HG03575 (cell line): Measurements from ENCODE around the gene SIGLEC1.

Experiments used
- ATAC-seq: cut with Tn5 transposase; IDR thresholded peaks from one replicate; pipeline ENCODE4 v1.9.1; 2021; ENCODE audit not compliant: unreplicated experiment, insufficient number of reproducible peaks, low FRiP score; ENCODE audit errors: extremely low read depth

The SIGLEC1 gene

DNA sequence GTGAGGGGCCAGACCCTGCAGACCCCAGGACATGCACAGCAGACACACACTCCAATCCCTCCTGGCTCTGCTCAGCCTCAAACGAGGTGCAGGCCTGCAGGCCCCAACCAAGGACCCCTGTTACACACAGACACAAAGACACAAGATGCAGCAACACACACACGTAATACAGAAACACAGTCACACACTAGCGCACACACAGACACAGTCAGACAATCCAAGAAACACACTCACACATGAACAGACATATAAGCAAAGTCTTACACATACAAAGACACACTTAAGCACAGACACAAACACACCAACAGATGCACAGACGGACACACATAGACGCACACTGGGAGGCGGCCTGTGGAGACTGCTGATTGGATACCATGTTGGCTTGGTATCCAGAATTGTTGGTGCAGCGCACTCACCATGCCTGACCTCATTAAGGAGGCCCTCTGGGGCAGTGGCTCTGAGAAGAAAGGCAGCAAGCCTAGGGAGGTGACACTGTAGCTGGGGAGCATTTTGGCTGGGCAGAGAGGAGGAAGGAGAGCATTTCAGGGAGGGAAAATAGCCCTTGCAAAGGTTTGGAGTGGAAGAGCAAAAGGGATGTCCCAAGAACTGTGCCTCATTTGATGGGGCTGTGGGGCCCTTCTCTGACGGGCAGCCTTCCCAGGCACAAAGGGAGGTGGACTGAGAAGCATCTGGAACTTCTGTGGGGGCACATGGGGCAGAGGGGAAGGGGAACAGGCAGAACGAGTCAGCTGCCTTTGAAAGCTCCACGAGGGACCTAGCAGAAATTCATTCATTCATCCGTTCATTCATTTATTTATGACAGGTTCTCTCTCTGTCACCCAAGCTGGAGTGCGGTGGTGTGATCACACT lies 18.6 kb upstream of the SIGLEC1 start:
- ATAC-seq: no peak

DNA sequence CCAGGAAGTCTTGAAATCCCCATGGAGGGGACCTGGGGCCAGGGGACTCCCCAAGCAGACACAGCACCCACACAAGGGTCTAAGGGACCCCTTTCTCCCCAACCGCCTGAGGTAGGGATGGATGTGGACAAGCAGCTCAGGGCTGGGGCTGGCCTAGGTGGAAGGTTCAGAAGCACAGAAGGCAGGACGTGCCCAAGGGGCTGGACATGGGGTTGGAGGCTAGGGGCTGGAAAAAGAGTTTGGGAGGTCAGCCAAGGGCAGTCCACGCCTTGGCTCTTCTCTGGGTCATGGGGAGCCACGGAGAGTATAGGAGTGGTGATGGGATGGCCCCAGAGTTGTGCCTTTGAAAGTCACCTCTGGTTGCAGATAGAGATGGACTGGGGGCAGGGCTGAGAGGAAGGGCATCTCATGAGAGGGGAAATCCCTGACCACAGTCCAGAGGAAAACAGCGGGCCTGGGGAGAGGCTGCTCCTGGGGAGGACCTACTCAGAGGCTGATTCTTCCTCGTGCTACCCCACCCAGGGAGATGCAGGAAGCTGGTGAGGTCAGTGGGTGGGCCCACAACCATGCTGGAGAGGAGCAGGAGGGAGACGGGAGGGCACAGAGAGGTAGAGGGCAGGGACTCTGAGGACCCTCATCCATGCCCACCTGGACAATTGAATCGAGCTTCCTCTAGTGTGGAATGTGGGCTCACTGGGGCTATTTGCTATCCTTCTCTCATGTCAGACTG lies 17.6 kb upstream of the SIGLEC1 start:
- ATAC-seq: no peak

DNA sequence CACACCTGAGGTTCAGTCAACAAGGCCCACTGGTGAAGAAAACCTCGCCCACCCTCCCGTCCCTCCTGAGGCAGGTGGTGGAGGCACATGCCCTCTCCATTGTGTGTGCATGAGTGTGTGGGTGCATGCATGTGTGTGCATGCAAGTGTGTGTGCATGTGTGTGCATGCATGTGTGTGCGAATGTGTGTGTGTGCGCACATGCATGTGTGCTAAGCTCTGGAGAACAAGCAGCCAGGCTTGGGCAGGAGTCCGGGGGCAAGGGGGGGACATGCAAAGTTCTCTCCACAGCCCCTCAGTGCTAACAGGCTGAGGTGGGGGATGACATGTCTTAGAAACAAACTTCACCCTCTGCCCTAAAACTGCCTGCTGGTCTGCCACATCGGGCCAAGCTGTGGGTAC lies 17.0 kb upstream of the SIGLEC1 start:
- ATAC-seq: no peak

DNA sequence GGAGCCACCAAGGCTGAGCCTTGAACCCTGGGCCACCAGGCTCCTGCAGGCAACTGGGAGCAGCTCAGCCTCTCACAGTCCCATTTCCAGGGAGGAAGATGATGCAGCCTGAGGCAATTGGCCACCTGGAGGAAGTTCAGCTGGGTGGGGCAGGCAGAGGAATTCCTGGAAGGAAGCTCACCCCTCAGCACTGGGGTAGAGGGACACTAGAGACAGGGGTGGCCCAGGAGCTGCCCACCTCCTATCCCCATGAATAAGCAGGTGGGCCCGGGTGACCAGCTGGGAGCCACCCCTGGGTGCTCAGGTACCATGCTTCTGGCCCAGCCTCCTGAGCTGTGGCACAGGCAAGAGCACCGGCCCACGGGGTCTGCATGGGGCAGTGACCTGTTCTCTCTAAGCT lies 16.5 kb upstream of the SIGLEC1 start:
- ATAC-seq: no peak

DNA sequence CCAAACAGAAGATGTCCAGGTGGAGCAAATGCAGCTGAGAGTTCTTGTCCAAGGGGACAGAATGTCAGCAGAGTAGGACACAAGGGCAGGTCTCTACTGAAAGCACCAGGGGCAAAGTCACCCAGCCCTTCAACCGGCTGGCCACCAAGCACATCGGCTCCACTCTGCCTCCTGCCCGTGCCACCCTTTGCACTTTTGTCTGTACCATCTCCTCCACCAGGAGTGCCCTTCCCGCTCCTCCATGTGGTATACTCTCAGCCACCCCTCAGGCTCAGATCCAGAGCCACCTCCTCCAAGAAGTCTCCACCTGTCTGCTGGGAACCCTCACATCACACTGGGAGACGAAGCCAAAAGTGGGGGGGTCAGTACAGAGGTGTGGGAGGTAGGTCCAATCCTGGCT lies 16.0 kb upstream of the SIGLEC1 start:
- no peak for ATAC-seq

DNA sequence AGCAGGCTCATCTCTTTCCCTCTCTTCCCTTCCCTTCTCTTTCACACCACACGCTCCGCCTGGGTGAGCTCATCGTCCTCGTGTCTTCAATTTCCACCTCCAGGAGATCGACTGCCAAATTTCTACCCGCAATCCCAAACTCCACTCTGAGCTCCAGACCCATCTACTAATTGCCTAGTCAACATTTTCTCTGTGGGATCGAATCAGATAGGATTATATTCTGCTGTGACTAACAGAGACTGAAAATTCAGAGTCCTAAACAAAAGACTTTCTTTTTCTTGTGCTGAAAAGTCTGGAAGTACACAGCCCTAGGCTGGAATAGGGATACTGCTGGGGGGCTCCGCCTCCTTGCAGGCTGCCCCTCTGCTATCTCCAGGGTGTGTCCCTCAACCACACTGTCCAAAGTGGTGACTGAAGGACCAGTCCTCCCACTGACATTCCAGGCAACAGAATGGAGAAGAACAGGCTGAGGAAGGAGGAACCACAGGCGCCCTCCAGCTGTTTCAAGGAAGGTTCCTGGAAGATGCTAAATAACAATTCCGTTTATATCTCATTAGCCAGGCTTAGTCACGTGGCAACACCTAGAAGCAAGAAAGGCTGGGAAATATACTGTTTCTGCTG lies 15.1 kb upstream of the SIGLEC1 start:
- ATAC-seq: no peak

DNA sequence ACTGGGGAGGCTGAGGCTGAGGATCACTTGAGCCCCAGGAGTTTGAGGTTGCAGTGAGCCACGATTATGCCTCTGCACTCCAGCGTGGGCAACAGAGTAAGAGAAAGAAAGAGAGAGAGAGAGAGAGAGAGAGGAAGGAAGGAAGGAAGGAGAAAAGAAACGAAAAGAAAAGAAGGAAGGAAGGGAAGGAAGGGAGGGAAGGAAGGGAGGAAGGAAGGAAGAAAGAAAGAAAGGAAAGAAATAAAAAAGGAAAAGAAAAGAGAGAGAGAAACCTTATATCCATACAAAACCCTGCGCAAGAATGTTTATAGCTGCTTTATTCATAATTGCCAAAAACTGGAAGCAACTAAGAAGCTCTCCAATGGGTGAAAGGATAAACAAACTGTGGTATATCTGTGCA lies 12.0 kb upstream of the SIGLEC1 start:
- no peak for ATAC-seq

DNA sequence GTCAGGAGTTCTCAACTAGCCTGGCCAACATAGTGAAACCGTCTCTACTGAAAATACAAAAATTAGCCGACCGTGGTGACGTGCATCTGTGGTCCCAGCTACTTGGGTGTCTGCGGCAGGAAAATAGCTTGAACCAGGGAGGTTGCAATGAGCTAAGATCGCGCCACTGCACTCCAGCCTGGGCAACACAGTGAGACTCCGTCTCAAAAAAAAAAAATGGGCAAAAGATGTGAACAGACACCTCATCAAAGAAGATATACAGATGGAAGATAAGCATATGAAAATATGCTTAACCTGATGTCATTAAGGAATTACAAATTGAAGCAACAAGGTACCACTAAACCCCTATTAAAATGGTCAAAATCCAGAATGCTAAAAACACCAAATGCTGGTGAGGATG lies 10.9 kb upstream of the SIGLEC1 start:
- no peak for ATAC-seq

DNA sequence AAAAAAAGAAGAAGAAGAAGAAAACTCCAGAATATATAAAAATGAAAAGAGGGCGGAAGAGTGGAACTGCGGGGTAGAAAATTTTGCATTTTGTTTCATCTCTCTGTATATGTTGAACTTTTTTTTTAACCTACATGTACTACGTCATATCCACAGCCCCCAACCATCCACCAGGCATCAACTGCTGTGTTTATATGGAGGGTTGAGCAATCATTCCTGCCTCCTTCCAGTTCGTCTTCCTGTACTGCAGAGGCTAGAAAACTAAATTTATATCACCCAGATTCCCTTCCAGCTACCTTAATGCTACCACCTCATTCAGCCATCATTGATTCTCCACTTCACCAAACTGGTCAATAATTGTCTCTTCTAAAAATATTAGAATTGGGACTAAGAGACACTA lies 9.5 kb upstream of the SIGLEC1 start:
- ATAC-seq: no peak

DNA sequence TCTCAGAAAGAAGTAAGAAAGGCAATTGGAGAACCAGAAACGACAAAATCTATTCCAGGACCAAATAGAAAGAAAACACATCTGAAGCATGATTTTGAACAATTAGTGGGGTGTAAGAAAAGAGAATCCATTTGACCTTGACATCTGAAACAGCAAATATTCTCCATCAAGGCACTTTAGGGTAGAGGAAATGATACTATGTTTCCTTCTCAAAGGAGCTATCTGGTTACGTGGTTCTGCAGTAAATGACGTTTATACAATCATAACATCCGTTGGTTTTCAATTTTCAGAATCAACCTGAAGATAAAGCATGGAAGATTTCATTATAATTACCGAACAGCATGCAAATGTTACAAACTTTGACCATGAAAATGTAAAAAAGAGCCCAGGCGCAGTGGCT lies 8.2 kb upstream of the SIGLEC1 start:
- ATAC-seq: no peak

DNA sequence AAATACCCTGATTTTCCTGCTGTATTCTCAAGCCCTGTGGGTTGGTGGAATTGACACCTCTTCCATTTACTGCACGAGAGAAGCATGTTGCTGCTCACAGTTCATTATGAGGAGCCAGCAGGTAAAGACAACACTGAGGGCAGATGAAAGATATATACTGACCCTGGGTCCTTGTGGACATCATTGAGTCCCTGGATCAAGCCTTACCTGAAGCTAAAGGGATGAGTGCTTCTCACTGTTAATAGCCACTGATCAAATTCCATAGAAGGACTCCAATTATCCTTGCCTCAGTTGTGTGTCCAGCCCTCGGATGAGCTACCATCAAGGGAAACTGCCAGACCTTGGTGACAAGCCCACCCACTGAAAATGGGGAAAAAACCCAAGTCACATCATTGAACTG lies 7.7 kb upstream of the SIGLEC1 start:
- no peak for ATAC-seq

DNA sequence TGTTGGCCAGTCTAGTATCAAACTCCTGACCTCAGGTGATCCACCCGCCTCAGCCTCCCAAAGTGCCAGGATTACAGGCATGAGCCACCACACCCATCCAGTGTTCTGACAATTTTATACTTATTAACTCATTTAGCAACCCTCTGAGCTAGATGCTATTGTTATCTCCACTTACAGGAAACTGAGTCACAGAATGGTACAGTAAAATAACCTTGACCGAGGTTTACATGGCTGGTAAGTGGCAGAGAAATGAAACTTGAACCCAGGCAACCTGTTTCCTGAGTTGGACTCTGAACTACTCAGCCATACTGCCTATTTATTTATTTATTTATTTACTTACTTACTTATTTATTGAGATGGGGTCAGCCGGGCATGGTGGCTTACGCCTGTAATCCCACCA lies 6.6 kb upstream of the SIGLEC1 start:
- no peak for ATAC-seq

DNA sequence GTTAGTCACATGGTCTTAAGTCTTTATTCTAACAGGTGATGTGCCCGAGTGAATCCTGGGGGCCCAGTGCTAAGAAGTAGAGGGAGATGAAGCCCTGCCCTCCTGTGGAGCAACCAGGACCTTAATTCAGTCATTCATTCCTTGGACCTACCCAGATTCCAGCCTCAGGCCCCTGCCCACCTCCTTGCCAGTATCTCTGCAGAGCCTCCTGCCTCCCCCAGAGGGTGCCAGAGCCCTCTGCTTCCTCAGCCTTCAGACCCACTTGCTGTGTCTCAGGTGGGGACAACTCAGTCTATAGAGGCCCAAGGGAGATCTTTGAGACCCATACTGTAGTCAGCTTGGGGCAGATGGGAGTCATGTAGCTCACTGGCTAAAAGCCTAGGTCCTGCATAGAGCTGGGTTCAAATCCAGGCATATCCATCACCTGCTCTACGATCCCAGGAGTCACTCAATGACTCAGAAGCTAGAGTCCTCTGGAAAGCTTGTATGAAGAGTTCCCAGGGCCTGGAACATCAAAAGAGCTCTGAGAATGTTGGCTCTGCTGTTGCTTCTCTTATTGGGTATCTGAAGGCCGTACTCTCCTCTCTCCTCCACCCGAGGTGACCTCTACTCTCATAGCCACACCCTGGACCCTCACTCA lies 3.9 kb upstream of the SIGLEC1 start:
- no peak for ATAC-seq

DNA sequence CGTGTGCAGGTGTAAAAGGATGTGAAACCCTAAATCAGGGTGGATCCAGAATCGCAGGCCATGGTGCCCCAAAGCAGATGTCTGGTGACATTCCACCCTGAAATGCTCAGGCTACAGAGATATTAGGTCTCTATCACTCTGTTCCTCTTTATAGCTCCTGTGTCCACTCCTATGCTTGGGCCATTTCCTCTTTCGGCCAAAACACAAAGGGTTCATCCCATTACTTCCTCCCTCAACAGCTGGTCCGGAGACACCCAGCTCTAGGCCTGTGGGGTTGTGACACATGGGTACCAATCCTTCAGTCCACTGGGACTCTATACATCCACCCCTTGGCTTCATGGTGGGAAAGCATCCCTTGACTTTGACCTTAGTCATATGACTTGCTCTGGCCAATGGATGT lies 1.7 kb upstream of the SIGLEC1 start:
- no peak for ATAC-seq

DNA sequence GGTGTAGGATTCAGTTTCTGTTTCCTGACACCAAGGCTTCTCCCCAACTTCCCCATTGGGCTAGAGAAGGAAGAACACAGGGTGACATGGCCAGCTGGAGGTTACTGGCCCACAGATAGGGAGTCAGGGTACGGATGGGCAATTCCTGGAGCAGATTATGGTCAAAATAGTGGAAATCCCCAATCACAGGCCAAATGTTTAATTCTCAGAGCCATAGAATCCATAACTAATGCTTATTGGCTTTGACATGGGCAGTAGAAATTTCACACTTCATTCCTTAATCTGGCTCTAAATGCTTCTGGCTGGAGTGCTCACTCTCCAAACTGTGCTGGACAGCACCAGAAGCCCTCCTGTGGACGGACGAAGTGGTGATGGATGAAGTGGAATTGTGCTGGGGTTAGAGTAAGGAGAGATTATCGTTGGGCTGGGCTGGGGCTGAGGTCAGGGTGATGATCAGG lies 887 bp downstream of the SIGLEC1 start:
- ATAC-seq: no peak

DNA sequence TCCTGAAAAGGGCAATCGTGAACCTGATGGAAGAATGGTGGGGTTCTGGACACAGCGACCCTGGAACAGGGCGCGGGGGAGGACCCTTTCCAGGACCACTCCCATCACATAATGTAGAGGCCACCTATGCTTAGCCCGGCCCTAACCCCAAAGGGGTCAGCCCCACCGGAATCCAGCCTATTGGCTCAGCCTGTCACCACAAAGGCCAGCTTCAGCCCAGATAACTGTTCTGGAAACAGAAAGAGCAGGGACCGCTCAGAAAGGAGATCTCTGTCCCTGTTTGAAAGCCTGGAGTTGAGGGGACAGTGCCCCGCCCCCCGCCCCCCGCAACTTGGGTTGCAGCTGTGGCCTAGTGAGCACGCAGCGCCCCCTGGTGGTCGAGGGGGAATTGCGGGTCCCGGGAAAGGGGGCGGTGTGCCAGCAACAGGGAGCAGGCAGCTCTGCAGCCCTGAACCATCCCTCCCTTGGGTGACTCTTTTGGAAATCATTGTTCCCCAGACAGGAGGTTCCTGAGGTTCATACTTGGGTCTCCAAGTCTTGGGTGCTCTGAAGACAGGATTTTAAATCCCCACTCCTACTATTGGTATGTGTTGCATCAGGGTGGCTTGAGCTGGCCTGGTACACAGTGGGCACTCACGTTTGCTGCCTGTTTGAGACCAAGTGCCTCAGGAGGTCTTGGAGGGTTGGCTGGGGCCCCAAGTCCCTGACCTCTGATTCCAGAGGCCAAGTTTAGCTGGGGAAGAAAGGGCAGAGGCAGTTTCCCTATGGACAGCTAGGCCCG lies 1.5 kb downstream of the SIGLEC1 start:
- no peak for ATAC-seq

DNA sequence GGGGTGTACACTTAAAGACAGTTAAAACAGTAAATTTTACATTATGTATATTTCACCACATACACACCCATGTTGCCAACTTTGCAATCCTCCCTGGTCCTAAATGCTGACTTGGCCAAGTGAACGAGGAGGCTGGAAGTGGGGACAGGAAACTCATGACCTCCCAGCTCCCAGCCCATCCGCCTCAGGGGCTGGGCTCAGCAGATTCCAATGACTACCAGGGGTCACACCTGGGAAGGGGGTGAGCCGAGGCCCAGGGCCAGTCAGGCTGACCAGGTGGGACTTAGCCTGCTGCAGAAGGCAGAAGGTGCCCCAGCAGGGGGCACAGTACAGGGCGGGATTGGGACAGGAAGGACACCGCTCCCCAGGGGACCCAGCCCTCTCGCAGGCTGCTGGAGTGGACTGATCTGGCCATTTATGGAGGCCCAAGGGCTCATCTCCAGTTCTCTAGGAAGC lies 2.4 kb downstream of the SIGLEC1 start:
- ATAC-seq: no peak

DNA sequence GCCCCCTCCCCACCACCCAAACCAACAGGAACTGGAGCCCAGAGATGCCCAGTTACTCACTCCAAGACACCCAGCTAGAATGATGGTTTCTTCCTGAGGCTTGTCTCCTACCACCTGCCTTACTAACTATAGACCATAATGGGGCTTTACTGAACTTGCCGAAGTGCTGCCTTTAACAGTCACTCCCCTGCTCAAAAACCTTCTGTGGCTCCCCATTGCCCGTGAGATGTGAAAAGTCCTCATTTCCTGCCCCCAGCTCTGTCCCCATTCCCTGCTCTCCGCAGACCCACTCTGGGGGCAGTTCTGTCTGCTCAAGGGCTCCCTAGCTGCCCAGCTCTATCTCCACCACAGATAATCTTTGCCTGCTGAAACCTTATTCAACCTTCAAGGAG lies 4.9 kb downstream of the SIGLEC1 start:
- no peak for ATAC-seq
